GM12892 (cell line): ENCODE data around the gene EFNA3.

Experiments
- DNase-seq: peaks from one replicate; pipeline ENCODE4 v3.0.0; 2011; ENCODE audit not compliant: insufficient read length
- FAIRE-seq: peaks from 2 replicates; lab custom pipeline; 2011; peaks lifted over from hg19 to GRCh38; lab: Jason Lieb, UNC
- POLR2A ChIP-seq: IDR thresholded peaks from 2 replicates; pipeline ENCODE4 v1.6.1; 2011; ENCODE audit warnings: low read depth, low read length, control low read depth
- POLR2AphosphoS5 ChIP-seq: IDR thresholded peaks from 2 replicates; pipeline ENCODE4 v1.6.1; 2011; ENCODE audit warnings: low read depth, low read length, control low read depth
- TAF1 ChIP-seq: IDR thresholded peaks from 2 replicates; pipeline ENCODE4 v1.6.1; 2011; ENCODE audit warnings: low read depth, mild to moderate bottlenecking, control low read depth, low read length, borderline replicate concordance

The EFNA3 gene

GRCh38 chr1:155050560-155051341 is 27.9 kb upstream of the EFNA3 start, which contains the start of gene ADAM15:
ADAM15 (plus strand) TSS chr1:155051316; CDS start chr1:155051387, 71 bp downstream.
- peak; percentile 19; the same call in 1 of the 2 replicates for TF ChIP-seq POLR2A
- TF ChIP-seq POLR2AphosphoS5 = no peak
- peak; percentile 76 for FAIRE-seq
- DNase-seq = peak; percentile 98

- TF ChIP-seq POLR2AphosphoS5 (no peak), TAF1 (no peak), POLR2A (no peak)
- no peak for FAIRE-seq
- DNase-seq = no peak
Observed at GRCh38 chr1:155051342-155051776, 27.3 kb upstream of the EFNA3 start.

- FAIRE-seq (no peak), DNase-seq (peak; percentile 53)
- TF ChIP-seq POLR2A = no peak
- TF ChIP-seq POLR2AphosphoS5 = no peak
- TF ChIP-seq TAF1 = no peak
Observed at GRCh38 chr1:155051777-155052398, 26.7 kb upstream of the EFNA3 start.

- DNase-seq = no peak
Observed at GRCh38 chr1:155052439-155053395, 25.9 kb upstream of the EFNA3 start.

GRCh38 chr1:155053531-155054105 is 25.0 kb upstream of the EFNA3 start:
- TF ChIP-seq TAF1 (no peak), POLR2AphosphoS5 (no peak), POLR2A (no peak)
- DNase-seq (no peak), FAIRE-seq (no peak)

More at GRCh38 chr1:155052439-155053395, 25.9 kb upstream of the EFNA3 start:
- TF ChIP-seq POLR2A (no peak), TAF1 (no peak), POLR2AphosphoS5 (no peak)
- FAIRE-seq = no peak

GRCh38 chr1:155057104-155057503 is 21.5 kb upstream of the EFNA3 start:
- no peak for DNase-seq
- TF ChIP-seq TAF1 (no peak), POLR2A (no peak), POLR2AphosphoS5 (no peak)
- FAIRE-seq = no peak

- TF ChIP-seq TAF1 (no peak), POLR2A (no peak), POLR2AphosphoS5 (no peak)
- FAIRE-seq (no peak), DNase-seq (no peak)
Observed at GRCh38 chr1:155057788-155058211, 20.8 kb upstream of the EFNA3 start.

- FAIRE-seq = no peak
- TF ChIP-seq POLR2AphosphoS5 (no peak), TAF1 (no peak), POLR2A (no peak)
Observed at GRCh38 chr1:155060736-155061135, 17.9 kb upstream of the EFNA3 start.

GRCh38 chr1:155061381-155062150 is 17.1 kb upstream of the EFNA3 start:
- TF ChIP-seq POLR2AphosphoS5 (peak; percentile 51; the same call in 1 of the 2 replicates), TAF1 (no peak)
- DNase-seq (peak; percentile 91), FAIRE-seq (peak; percentile 100)

More at GRCh38 chr1:155060736-155061135, 17.9 kb upstream of the EFNA3 start:
- no peak for DNase-seq

GRCh38 chr1:155062151-155062686 is 16.4 kb upstream of the EFNA3 start:
- no peak for TF ChIP-seq POLR2A
- no peak for TF ChIP-seq POLR2AphosphoS5
- no peak for TF ChIP-seq TAF1
- DNase-seq = no peak
- no peak for FAIRE-seq
